ENCODE measurements around the gene GALNT2.

DNA sequence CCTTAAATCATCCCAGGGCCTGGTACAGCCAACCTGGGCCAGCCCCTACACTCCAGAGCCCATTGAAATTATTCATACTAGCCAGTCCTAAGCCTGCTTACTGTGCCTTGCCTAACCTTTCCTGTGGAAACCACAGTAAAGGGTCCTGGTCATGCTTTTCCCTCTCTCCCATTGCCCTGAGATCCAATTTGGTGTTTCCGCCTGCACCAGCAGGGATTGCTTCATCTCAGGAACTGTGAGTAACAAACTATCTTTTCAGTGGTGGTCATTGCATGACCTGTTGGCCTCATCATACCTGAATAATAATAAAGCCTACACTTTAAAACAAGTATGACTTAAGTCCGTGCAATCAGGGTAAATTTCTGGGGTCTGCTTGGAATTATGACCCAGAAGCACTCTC, 18.7 kb upstream of the GALNT2 start:
- TF ChIP-seq, protein P1, sequence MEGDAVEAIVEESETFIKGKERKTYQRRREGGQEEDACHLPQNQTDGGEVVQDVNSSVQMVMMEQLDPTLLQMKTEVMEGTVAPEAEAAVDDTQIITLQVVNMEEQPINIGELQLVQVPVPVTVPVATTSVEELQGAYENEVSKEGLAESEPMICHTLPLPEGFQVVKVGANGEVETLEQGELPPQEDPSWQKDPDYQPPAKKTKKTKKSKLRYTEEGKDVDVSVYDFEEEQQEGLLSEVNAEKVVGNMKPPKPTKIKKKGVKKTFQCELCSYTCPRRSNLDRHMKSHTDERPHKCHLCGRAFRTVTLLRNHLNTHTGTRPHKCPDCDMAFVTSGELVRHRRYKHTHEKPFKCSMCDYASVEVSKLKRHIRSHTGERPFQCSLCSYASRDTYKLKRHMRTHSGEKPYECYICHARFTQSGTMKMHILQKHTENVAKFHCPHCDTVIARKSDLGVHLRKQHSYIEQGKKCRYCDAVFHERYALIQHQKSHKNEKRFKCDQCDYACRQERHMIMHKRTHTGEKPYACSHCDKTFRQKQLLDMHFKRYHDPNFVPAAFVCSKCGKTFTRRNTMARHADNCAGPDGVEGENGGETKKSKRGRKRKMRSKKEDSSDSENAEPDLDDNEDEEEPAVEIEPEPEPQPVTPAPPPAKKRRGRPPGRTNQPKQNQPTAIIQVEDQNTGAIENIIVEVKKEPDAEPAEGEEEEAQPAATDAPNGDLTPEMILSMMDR (IDR thresholded peaks at IDR 0.05; ENCODE audit: insufficient read depth, low read length, poor library complexity, severe bottlenecking) = no peak
- TF ChIP-seq EZH2phosphoT487 (conservative IDR thresholded peaks at IDR 0.05; ENCODE audit: low read length) = no peak
